Muscle of leg (tissue), 16 donors: ENCODE results near the gene CCT8. TPM values are rescaled to one million over a fixed set of nuclear protein-coding genes. Genes with fewer than 3 reads are reported as not detected.

Experiments used
- DNase-seq: peaks from one replicate; pipeline ENCODE4 v3.0.0; 2013
- H3K27ac ChIP-seq: one replicate; pipeline ENCODE4 v1.5.1; 2013; ENCODE audit warnings: mild to moderate bottlenecking, low read length, control low read depth
- H3K27me3 ChIP-seq: one replicate; pipeline ENCODE4 v1.6.1; 2013; ENCODE audit warnings: low read length; ENCODE audit not compliant: control insufficient read depth, insufficient read depth
- H3K36me3 ChIP-seq: one replicate; pipeline ENCODE4 v1.6.1; 2013; ENCODE audit warnings: low read length; ENCODE audit not compliant: control insufficient read depth, insufficient read depth
- H3K4me1 ChIP-seq: one replicate; pipeline ENCODE4 v1.6.1; 2013; ENCODE audit warnings: low read length; ENCODE audit not compliant: control insufficient read depth, insufficient read depth
- H3K4me3 ChIP-seq: one replicate; pipeline ENCODE4 v1.5.1; 2013; ENCODE audit warnings: low read length, control low read depth
- H3K9me3 ChIP-seq: replicated peaks from 2 replicates; pipeline ENCODE4 v1.6.1; 2013; ENCODE audit warnings: low read depth, low read length; ENCODE audit not compliant: control insufficient read depth
- WGBS: methylation state at CpG from one replicate; pipeline ENCODE4 v1.1.5; 2013; ENCODE audit warnings: missing lambda C conversion rate; ENCODE audit not compliant: insufficient coverage; 5-methylcytosine and 5-hydroxymethylcytosine counted together
- long read RNA-seq, 11 donors: transcript quantifications; one replicate each; lab custom pipeline, GENCODE V29; 2026
- polyA plus RNA-seq, 8 donors: library from polyadenylated mRNA; unstranded; fragments of 120-200 nt; gene quantifications; one replicate each; pipeline versions ENCODE4 v1.2.1 to v1.2.3, GENCODE V29; 2013; ENCODE audit warnings: inconsistent platforms in 1 of 8, low replicate concordance in 1 of 8; ENCODE audit not compliant: insufficient read length in 8 of 8, insufficient read depth in 1 of 8
- total RNA-seq: library from RNA; stranded (reverse); fragments of 120-200 nt; gene quantifications from one replicate; pipeline ENCODE4 v1.2.4, GENCODE V29; 2013

Gene CCT8
- total RNA-seq = 117 TPM
- polyA plus RNA-seq = 100 to 1,000 TPM; 147 to 181 (median 166) TPM
- long read RNA-seq, donor 1, transcript CCT8-201 (15 exons, 2,005 nt) = major isoform, 21 of 32 reads
- long read RNA-seq, donor 1, partial matches to known transcripts = 11 of 32 reads
- long read RNA-seq, donor 1, other reads (novel, unspliced or antisense) = 0 of 32 reads
- long read RNA-seq, donor 2, partial matches to known transcripts = 12 of 19 reads
- long read RNA-seq, donor 2, other reads (novel, unspliced or antisense) = 0 of 19 reads
- long read RNA-seq, donor 3, transcript CCT8-201 (15 exons, 2,005 nt) = major isoform, 40 of 47 reads
- long read RNA-seq, donor 3, partial matches to known transcripts = 6 of 47 reads
- long read RNA-seq, donor 3, other reads (novel, unspliced or antisense) = 0 of 47 reads
- long read RNA-seq, donor 4, transcript CCT8-201 (15 exons, 2,005 nt) = major isoform, 28 of 31 reads
- long read RNA-seq, donor 4, partial matches to known transcripts = 0 of 31 reads
- long read RNA-seq, donor 4, other reads (novel, unspliced or antisense) = 0 of 31 reads
- long read RNA-seq, donor 5, transcript CCT8-201 (15 exons, 2,005 nt) = major isoform, 91 of 220 reads
- long read RNA-seq, donor 5, partial matches to known transcripts = 109 of 220 reads
- long read RNA-seq, donor 5, other reads (novel, unspliced or antisense) = 18 of 220 reads
- long read RNA-seq, donor 6, transcript CCT8-201 (15 exons, 2,005 nt) = major isoform, 76 of 159 reads
- long read RNA-seq, donor 6, transcript CCT8-210 (5 exons, 1,326 nt) = minor isoform, 6 of 159 reads
- long read RNA-seq, donor 6, partial matches to known transcripts = 69 of 159 reads
- long read RNA-seq, donor 6, other reads (novel, unspliced or antisense) = 5 of 159 reads
- long read RNA-seq, donor 7, transcript CCT8-201 (15 exons, 2,005 nt) = major isoform, 38 of 147 reads
- long read RNA-seq, donor 7, transcript CCT8-210 (5 exons, 1,326 nt) = minor isoform, 6 of 147 reads
- long read RNA-seq, donor 7, partial matches to known transcripts = 92 of 147 reads
- long read RNA-seq, donor 7, other reads (novel, unspliced or antisense) = 11 of 147 reads
- long read RNA-seq, donor 8, transcript CCT8-210 (5 exons, 1,326 nt) = minor isoform, 6 of 108 reads
- long read RNA-seq, donor 8, transcript CCT8-201 (15 exons, 2,005 nt) = major isoform, 47 of 108 reads
- long read RNA-seq, donor 8, partial matches to known transcripts = 55 of 108 reads
- long read RNA-seq, donor 8, other reads (novel, unspliced or antisense) = 0 of 108 reads
- long read RNA-seq, donor 9, transcript CCT8-201 (15 exons, 2,005 nt) = major isoform, 35 of 95 reads
- long read RNA-seq, donor 9, partial matches to known transcripts = 58 of 95 reads
- long read RNA-seq, donor 9, other reads (novel, unspliced or antisense) = 0 of 95 reads
- long read RNA-seq, donor 10, transcript CCT8-210 (5 exons, 1,326 nt) = minor isoform, 8 of 132 reads
- long read RNA-seq, donor 10, transcript CCT8-201 (15 exons, 2,005 nt) = major isoform, 46 of 132 reads
- long read RNA-seq, donor 10, partial matches to known transcripts = 70 of 132 reads
- long read RNA-seq, donor 10, other reads (novel, unspliced or antisense) = 7 of 132 reads
- long read RNA-seq, donor 11, transcript CCT8-201 (15 exons, 2,005 nt) = major isoform, 41 of 108 reads
- long read RNA-seq, donor 11, partial matches to known transcripts = 59 of 108 reads
- long read RNA-seq, donor 11, other reads (novel, unspliced or antisense) = 6 of 108 reads

GRCh38 chr21:29073222-29074006, at the start of gene CCT8:
Gene CCT8 (minus strand): TSS chr21:29073648. CDS start chr21:29073590, 58 bp downstream.
- Histone ChIP-seq H3K4me1 (peaks cover 9% of the 10 kb centered on the region), H3K9me3 (no peaks in the 10 kb centered on the region), H3K27me3 (no peaks in the 10 kb centered on the region), H3K36me3 (no peaks in the 10 kb centered on the region), H3K4me3 (peak within 1 kb of the TSS; percentile 75), H3K27ac (peak within 1 kb of the TSS; percentile 95)
- DNase-seq = peak; percentile 100
- WGBS = under 1% methylated on average over 62 of the region's 62 CpGs

- no CpG with 5 or more reads among the region's 1 CpG for WGBS
- Histone ChIP-seq H3K4me1 (no peaks in the 10 kb centered on the region), H3K9me3 (no peaks in the 10 kb centered on the region)
Measured at GRCh38 chr21:29121759-29122158, 48.3 kb upstream of the CCT8 start.

GRCh38 chr21:29117372-29117955, 44.0 kb upstream of the CCT8 start:
- no peak for DNase-seq
- no CpG with 5 or more reads among the region's 3 CpGs for WGBS
- Histone ChIP-seq H3K36me3 (no peaks in the 10 kb centered on the region), H3K4me1 (no peaks in the 10 kb centered on the region), H3K27me3 (no peaks in the 10 kb centered on the region), H3K27ac (no peak overlapping the region), H3K9me3 (no peaks in the 10 kb centered on the region), H3K4me3 (no peak overlapping the region)

More at GRCh38 chr21:29121759-29122158, 48.3 kb upstream of the CCT8 start:
- Histone ChIP-seq H3K27me3 (no peaks in the 10 kb centered on the region), H3K4me3 (no peak overlapping the region), H3K27ac (no peak overlapping the region), H3K36me3 (no peaks in the 10 kb centered on the region)
- DNase-seq = no peak

- Histone ChIP-seq H3K4me3 (no peak overlapping the region), H3K36me3 (no peaks in the 10 kb centered on the region), H3K4me1 (no peaks in the 10 kb centered on the region), H3K27ac (no peak overlapping the region), H3K27me3 (no peaks in the 10 kb centered on the region), H3K9me3 (no peaks in the 10 kb centered on the region)
- no peak for DNase-seq
- no CpG with 5 or more reads among the region's 8 CpGs for WGBS
Measured at GRCh38 chr21:29115899-29116298, 42.5 kb upstream of the CCT8 start.

GRCh38 chr21:29114765-29115500, 41.5 kb upstream of the CCT8 start:
- no peaks in the 10 kb centered on the region for H3K27me3 ChIP-seq
- H3K36me3 ChIP-seq = no peaks in the 10 kb centered on the region
- no peak overlapping the region for H3K4me3 ChIP-seq
- no peaks in the 10 kb centered on the region for H3K9me3 ChIP-seq
- no peaks in the 10 kb centered on the region for H3K4me1 ChIP-seq
- H3K27ac ChIP-seq = no peak overlapping the region
- no peak for DNase-seq
- 29% methylated on average over 2 of the region's 5 CpGs for WGBS

- Histone ChIP-seq H3K4me1 (peaks cover 8% of the 10 kb centered on the region), H3K4me3 (no peak overlapping the region), H3K27me3 (no peaks in the 10 kb centered on the region), H3K9me3 (no peaks in the 10 kb centered on the region), H3K36me3 (no peaks in the 10 kb centered on the region), H3K27ac (no peak overlapping the region)
- DNase-seq = no peak
- WGBS = no CpG with 5 or more reads among the region's 3 CpGs
Measured at GRCh38 chr21:29105218-29105617, 31.8 kb upstream of the CCT8 start.

- Histone ChIP-seq H3K4me3 (no peak overlapping the region), H3K4me1 (peaks cover 8% of the 10 kb centered on the region), H3K36me3 (no peaks in the 10 kb centered on the region), H3K27ac (no peak overlapping the region), H3K27me3 (no peaks in the 10 kb centered on the region), H3K9me3 (no peaks in the 10 kb centered on the region)
- DNase-seq = peak; percentile 76
- WGBS = 32% methylated on average over 5 of the region's 7 CpGs
Measured at GRCh38 chr21:29104239-29104708, 30.8 kb upstream of the CCT8 start.

- Histone ChIP-seq H3K4me3 (no peak overlapping the region), H3K27ac (no peak overlapping the region), H3K9me3 (no peaks in the 10 kb centered on the region), H3K36me3 (no peaks in the 10 kb centered on the region), H3K27me3 (no peaks in the 10 kb centered on the region), H3K4me1 (peaks cover 8% of the 10 kb centered on the region)
- WGBS = 100% methylated on average over 1 of the region's 2 CpGs
- DNase-seq = no peak
Measured at GRCh38 chr21:29102791-29103257, 29.4 kb upstream of the CCT8 start.
